ENCODE measurements around the gene DHRS3. TPM values are rescaled to one million over a fixed set of nuclear protein-coding genes. Genes with fewer than 3 reads are reported as not detected.

The DHRS3 gene
- total RNA-seq, 1 experiment from 2014 or later, result 54.5 TPM

DNA sequence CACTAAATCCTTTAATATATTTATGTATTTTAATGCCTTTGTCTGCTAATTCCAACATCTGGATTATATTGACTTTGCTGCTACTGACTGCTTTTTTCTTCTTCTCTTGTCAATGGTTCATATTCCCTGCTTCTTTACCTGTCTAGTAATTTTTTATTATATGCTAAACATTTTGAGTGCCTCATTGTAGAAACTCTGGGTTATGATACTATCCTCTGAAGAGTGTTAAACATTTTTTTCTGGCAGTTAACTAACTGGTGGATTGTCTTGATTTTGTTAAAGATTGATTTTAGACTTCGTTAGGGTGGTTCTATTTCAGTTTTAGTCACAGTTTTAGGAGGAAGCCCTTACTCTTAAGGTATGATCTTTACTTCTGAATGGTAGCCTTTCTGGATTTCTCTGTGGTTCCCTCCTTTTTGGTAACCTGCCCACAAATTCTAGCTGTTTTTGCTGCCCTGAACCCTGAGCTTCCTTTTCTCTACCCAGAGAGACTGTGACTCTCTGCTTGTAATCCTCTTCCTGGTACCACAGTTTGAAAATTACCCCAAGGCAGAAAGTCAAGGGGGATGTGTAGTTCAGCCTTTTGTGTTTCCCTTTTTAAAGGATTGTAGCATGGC is 81.9 kb downstream of the DHRS3 start:
- H3K56ac ChIP-seq (ENCODE audit: insufficient read length, low read depth, low read length), result no peak overlapping the region
- no peaks in the 10 kb centered on the region for H3K9me3 ChIP-seq (ENCODE audit: control insufficient read depth, low read depth, low read length)
- no peak overlapping the region for H3K23ac ChIP-seq (ENCODE audit: insufficient read length, low read depth, low read length)
- Mint-ChIP-seq H3K36me3 (ENCODE audit: insufficient read depth in 1 of 3, low read depth in 3 of 3) (no peaks in the 10 kb centered on the region), H3K4me1 (peaks cover 0 to 16% of the 10 kb centered on the region in 2 experiments; a peak in 2 of 4 replicates), H3K27me3 (ENCODE audit: low read depth) (no peaks in the 10 kb centered on the region; the same call in 1 of the 2 replicates), H3K9me3 (no peaks in the 10 kb centered on the region), H3K27ac (no peak overlapping the region; a peak in 1 of 7 replicates), H3K4me3 (no peak overlapping the region)
- H3K23me2 ChIP-seq (ENCODE audit: insufficient read length, low read depth, low read length, poor library complexity, severe bottlenecking), result no peaks in the 10 kb centered on the region
- no peak overlapping the region for H2BK5ac ChIP-seq (ENCODE audit: insufficient read length, low read length)
- no peak overlapping the region for H2BK20ac ChIP-seq (ENCODE audit: low read depth, low read length, poor library complexity, severe bottlenecking)
- no peak overlapping the region for H2AFZ ChIP-seq (ENCODE audit: low read length)
- H3K9ac ChIP-seq (ENCODE audit: extremely low read depth, insufficient read length, low read length), result no peak overlapping the region
- no peak overlapping the region for H3K14ac ChIP-seq (ENCODE audit: insufficient read depth, low read length)
- H3T11ph ChIP-seq (ENCODE audit: low read length), result no peak overlapping the region
- no peak overlapping the region for H3K27ac ChIP-seq (ENCODE audit: insufficient read length, low read depth, low read length)
- no peak overlapping the region for H4K5ac ChIP-seq (ENCODE audit: insufficient read length, low read depth, low read length)
- H3K79me1 ChIP-seq (ENCODE audit: insufficient read depth, low read depth, low read length, poor library complexity, severe bottlenecking), result no peaks in the 10 kb centered on the region
- no peaks in the 10 kb centered on the region for H4K20me1 ChIP-seq (ENCODE audit: control insufficient read depth, insufficient read depth, insufficient read length)
- no peak overlapping the region for H2BK15ac ChIP-seq (ENCODE audit: low read depth, low read length)
- no peak overlapping the region for H3K4ac ChIP-seq (ENCODE audit: low read depth, low read length)
- H2BK120ac ChIP-seq (ENCODE audit: low read depth, low read length, poor library complexity, severe bottlenecking), result no peak overlapping the region
- DNase-seq, result no peak
- WGBS (ENCODE audit: extremely low coverage, insufficient read length, low lambda C conversion rate), result no CpG with 5 or more reads among the region's 1 CpG
- H2BK12ac ChIP-seq (ENCODE audit: insufficient read length, low read depth, low read length), result no peak overlapping the region
- no peak overlapping the region for H4K8ac ChIP-seq (replicated peaks; ENCODE audit: insufficient read length, low read depth, low read length)
- no peak overlapping the region for H4K91ac ChIP-seq (ENCODE audit: insufficient read length, low read depth, low read length)
- no peaks in the 10 kb centered on the region for H3K79me2 ChIP-seq (ENCODE audit: insufficient read depth, low read length)
- H3K4me2 ChIP-seq (ENCODE audit: insufficient read depth, insufficient read length, low read length), result no peak overlapping the region
- TF ChIP-seq, protein P1, sequence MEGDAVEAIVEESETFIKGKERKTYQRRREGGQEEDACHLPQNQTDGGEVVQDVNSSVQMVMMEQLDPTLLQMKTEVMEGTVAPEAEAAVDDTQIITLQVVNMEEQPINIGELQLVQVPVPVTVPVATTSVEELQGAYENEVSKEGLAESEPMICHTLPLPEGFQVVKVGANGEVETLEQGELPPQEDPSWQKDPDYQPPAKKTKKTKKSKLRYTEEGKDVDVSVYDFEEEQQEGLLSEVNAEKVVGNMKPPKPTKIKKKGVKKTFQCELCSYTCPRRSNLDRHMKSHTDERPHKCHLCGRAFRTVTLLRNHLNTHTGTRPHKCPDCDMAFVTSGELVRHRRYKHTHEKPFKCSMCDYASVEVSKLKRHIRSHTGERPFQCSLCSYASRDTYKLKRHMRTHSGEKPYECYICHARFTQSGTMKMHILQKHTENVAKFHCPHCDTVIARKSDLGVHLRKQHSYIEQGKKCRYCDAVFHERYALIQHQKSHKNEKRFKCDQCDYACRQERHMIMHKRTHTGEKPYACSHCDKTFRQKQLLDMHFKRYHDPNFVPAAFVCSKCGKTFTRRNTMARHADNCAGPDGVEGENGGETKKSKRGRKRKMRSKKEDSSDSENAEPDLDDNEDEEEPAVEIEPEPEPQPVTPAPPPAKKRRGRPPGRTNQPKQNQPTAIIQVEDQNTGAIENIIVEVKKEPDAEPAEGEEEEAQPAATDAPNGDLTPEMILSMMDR (conservative IDR thresholded peaks at IDR 0.05), result no peak
- H3K27me3 ChIP-seq (ENCODE audit: insufficient read depth, low read length), result no peaks in the 10 kb centered on the region
- H3K4me1 ChIP-seq (ENCODE audit: insufficient read depth, low read length), result no peaks in the 10 kb centered on the region
- no peak overlapping the region for H3K18ac ChIP-seq (ENCODE audit: insufficient read length, low read depth, low read length)
- H2AK5ac ChIP-seq (ENCODE audit: insufficient read length, low read length), result no peak overlapping the region

Measured in H9 (cell line).